Transverse colon (tissue), 4 donors: ENCODE measurements around the gene ABHD17B. TPM values are rescaled to one million over a fixed set of nuclear protein-coding genes. Genes with fewer than 3 reads are reported as not detected.

Experiments
- DNase-seq: peaks from one replicate; pipeline ENCODE4 v3.0.0-alpha.2; 2019
- H3K27ac ChIP-seq, 4 donors: fragments of 200-600 bp; sonication (generic); 2 replicates each; pipeline ENCODE4 v1.5.1; 2016 to 2018; ENCODE audit warnings: inconsistent platforms in 4 of 4
- H3K27me3 ChIP-seq: fragments of 200-600 bp; sonication (generic); 2 replicates; pipeline ENCODE4 v1.5.1; 2017; ENCODE audit warnings: inconsistent platforms
- H3K36me3 ChIP-seq, 4 donors: fragments of 200-600 bp; sonication (generic); 2 replicates each; pipeline ENCODE4 v1.5.1; 2017 to 2019; ENCODE audit warnings: inconsistent platforms in 4 of 4
- H3K4me1 ChIP-seq, 4 donors: fragments of 200-600 bp; sonication (generic); 2 replicates each; pipeline ENCODE4 v1.5.1; 2017 to 2020; ENCODE audit warnings: inconsistent platforms in 4 of 4
- H3K4me3 ChIP-seq, 4 donors: fragments of 200-600 bp; sonication (generic); 1 replicate in 1 of 4; 2 replicates in 3 of 4; pipeline versions ENCODE4 v1.5.1 to v1.6.1; 2017 to 2019; ENCODE audit warnings: inconsistent platforms in 4 of 4
- H3K9me3 ChIP-seq, 2 donors: fragments of 200-600 bp; sonication (generic); 2 replicates each; pipeline ENCODE4 v1.5.1; 2017 to 2019; ENCODE audit warnings: inconsistent platforms in 2 of 2
- EP300 ChIP-seq: sonication (generic); formaldehyde crosslinking; IDR thresholded peaks from one replicate; pipeline ENCODE4 v1.6.1; 2017; ENCODE audit warnings: antibody characterized with exemption, low read depth
- POLR2A ChIP-seq: fragments of 450-650 bp; IDR thresholded peaks from one replicate; pipeline ENCODE4 v1.6.1; 2016; ENCODE audit warnings: antibody characterized with exemption, mild to moderate bottlenecking, moderate library complexity
- POLR2AphosphoS5 ChIP-seq, 3 donors: sonication (generic); formaldehyde crosslinking; IDR thresholded peaks; one replicate each; pipeline ENCODE4 v1.6.1; 2016; ENCODE audit warnings: antibody characterized with exemption in 3 of 3
- WGBS, 2 donors: methylation state at CpG; one replicate each; pipeline ENCODE4 v1.1.5; 2018; ENCODE audit warnings: low coverage in 1 of 2; 5-methylcytosine and 5-hydroxymethylcytosine counted together
- in situ Hi-C, 4 donors: fragments of 200-750 bp; cut with MboI; loops; one replicate each; pipeline versions ENCODE4 v1.15.0 to v1.15.1; 2017; ENCODE audit warnings: low sequenced_read_pairs in 3 of 4, low pct_ligation_motif_present in 1 of 4, low pct_unique_long_range_greater_than_20kb in 1 of 4
- intact Hi-C: fragments of 100-400 bp; cut with DNase I; formaldehyde crosslinking; loops from one replicate; pipeline ENCODE4 v1.15.1; 2023; ENCODE audit warnings: low total_unique reads
- total RNA-seq, 4 donors: library from RNA; depleted of rRNA; stranded (reverse); fragments of >200 nt; gene quantifications; one replicate each; pipeline ENCODE4 v1.1.0, GENCODE V29; 2016
- TF ChIP-seq, protein P1 (sequence below), 5 experiments: fragments of 200-600 bp in 3 of 5; fragments of 450-650 bp in 2 of 5; sonication (generic) in 3 of 5; IDR thresholded peaks; 1 replicate in 2 of 5; 2 replicates in 3 of 5; pipeline ENCODE4 v1.5.1; 2016 to 2017; ENCODE audit warnings: antibody characterized with exemption in 5 of 5, inconsistent platforms in 3 of 5, mild to moderate bottlenecking in 2 of 5, moderate library complexity in 1 of 5

The ABHD17B gene
- total RNA-seq, 4 donors from 2014 or later = 4.6 to 37.0 (median 21.5) TPM

DNA sequence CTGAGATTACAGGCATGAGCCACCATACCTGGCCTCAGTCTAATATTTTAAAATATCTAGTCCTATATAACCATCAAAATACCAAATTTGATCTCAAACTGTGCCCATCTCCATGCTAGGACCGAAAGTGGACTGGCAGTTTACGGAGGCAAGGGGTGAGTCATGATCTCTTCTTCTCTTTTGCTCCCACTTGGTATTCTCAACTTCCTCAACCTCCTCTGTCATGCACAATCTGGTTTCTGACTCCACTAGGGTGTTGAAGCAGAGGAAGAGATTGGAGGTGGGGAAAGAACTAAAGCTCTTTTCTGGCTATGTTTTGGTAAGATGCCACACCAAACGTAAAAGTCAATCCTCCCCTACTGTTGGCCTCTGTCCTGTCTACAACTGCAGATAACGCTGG, 86.7 kb downstream of the ABHD17B start:
- no peaks in the 10 kb centered on the region for H3K4me1 ChIP-seq
- WGBS, 2 donors = 78 to 92% methylated on average over 2 to 4 of the region's 4 CpGs
- no peaks in the 10 kb centered on the region for H3K9me3 ChIP-seq
- intact Hi-C loops = no loop called here
- no peaks in the 10 kb centered on the region for H3K27me3 ChIP-seq
- H3K4me3 ChIP-seq = no peak overlapping the region
- H3K36me3 ChIP-seq = no peaks in the 10 kb centered on the region
- in situ Hi-C loops = loop anchor here (25.0 kb wide), 5 partner anchors 163 to 763 kb away; no protein-coding TSS in a partner anchor
- DNase-seq = no peak
- H3K27ac ChIP-seq = no peak overlapping the region
- TF ChIP-seq EP300 (no peak), POLR2AphosphoS5 (IDR thresholded peaks at IDR 0.05) (no peak)

DNA sequence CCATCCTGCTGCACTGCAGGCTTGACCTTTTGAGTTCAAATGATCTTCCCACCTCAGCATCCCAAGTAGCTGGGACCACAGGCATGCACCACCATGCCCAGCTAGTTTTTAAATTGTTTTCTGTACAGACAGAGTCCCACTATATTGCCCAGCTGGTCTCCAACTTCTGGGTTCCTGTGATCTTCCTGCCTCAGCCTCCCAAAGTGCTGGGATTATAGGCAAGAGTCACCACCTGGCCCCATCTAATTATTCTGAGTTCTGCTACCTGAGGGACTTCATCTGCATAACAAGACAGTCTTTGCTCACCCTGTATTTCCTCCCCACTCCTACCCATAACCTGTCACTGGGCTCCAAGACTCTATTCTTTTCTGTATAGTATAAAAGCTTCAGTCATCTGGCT, 88.1 kb downstream of the ABHD17B start:
- intact Hi-C loops = no loop called here

DNA sequence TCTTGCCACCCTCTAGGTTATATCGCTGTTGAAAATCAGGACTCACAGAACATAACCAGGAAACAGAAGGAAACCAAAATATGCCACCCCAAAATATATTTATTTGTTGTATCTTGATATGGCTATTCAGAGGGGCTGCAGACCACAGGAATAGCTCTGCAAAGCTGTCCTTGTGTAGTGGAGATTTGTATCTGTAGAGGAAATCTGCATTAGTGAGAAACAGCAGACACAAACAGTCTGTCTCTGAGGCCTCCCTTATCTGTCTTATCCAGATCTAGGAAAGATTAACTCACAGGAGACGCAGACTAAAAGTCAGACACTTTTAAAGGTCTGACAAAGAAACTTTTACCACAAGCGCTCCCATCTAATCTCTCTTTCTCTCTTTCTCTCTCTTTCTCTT, 88.5 kb downstream of the ABHD17B start:
- no peaks in the 10 kb centered on the region for H3K36me3 ChIP-seq
- H3K4me1 ChIP-seq = no peaks in the 10 kb centered on the region
- no peak for DNase-seq
- TF ChIP-seq POLR2AphosphoS5 (IDR thresholded peaks at IDR 0.05) (no peak), POLR2A (no peak), EP300 (no peak)
- TF ChIP-seq, protein P1, sequence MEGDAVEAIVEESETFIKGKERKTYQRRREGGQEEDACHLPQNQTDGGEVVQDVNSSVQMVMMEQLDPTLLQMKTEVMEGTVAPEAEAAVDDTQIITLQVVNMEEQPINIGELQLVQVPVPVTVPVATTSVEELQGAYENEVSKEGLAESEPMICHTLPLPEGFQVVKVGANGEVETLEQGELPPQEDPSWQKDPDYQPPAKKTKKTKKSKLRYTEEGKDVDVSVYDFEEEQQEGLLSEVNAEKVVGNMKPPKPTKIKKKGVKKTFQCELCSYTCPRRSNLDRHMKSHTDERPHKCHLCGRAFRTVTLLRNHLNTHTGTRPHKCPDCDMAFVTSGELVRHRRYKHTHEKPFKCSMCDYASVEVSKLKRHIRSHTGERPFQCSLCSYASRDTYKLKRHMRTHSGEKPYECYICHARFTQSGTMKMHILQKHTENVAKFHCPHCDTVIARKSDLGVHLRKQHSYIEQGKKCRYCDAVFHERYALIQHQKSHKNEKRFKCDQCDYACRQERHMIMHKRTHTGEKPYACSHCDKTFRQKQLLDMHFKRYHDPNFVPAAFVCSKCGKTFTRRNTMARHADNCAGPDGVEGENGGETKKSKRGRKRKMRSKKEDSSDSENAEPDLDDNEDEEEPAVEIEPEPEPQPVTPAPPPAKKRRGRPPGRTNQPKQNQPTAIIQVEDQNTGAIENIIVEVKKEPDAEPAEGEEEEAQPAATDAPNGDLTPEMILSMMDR (IDR thresholded peaks at IDR 0.05) = no peak
- in situ Hi-C loops = loop anchor here (25.0 kb wide), 5 partner anchors 165 to 765 kb away; no protein-coding TSS in a partner anchor
- 74 to 90% methylated on average over 3 of the region's 3 CpGs for WGBS, 2 donors
- H3K9me3 ChIP-seq = no peaks in the 10 kb centered on the region
- intact Hi-C loops = no loop called here
- no peaks in the 10 kb centered on the region for H3K27me3 ChIP-seq
- no peak overlapping the region for H3K27ac ChIP-seq
- no peak overlapping the region for H3K4me3 ChIP-seq

More for the DNA sequence above, 88.1 kb downstream of the ABHD17B start:
- in situ Hi-C loops = loop anchor here (25.0 kb wide), 5 partner anchors 164 to 764 kb away; no protein-coding TSS in a partner anchor
- Histone ChIP-seq H3K9me3 (no peaks in the 10 kb centered on the region), H3K27ac (no peak overlapping the region), H3K4me1 (no peaks in the 10 kb centered on the region), H3K36me3 (no peaks in the 10 kb centered on the region), H3K4me3 (no peak overlapping the region), H3K27me3 (no peaks in the 10 kb centered on the region)
- DNase-seq = no peak
- no peak for TF ChIP-seq POLR2A
- TF ChIP-seq EP300 = no peak
- TF ChIP-seq, protein P1 (IDR thresholded peaks at IDR 0.05) = no peak
- TF ChIP-seq POLR2AphosphoS5 (IDR thresholded peaks at IDR 0.05) = no peak

DNA sequence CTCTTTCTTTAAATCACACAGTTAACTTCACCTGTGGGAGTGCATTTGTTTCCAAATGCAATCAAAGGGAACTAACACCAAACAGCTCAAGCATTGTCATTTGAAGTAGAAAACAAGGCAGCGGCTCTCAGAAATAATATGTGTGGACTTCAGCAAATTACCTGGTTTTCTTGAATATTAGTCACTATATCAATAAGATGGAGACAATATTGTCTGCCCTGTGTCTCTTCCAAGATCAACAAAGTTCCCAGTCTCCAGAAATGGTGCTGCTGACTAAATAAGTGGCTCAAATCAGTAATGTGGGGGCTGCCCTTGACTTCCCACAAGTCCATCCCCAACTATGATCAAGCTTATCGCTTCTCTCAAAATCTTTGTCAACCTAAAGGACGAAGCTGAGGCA, 89.6 kb downstream of the ABHD17B start:
- DNase-seq = no peak
- 87% methylated on average over 3 of the region's 3 CpGs for WGBS, 2 donors
- H3K27ac ChIP-seq = no peak overlapping the region
- in situ Hi-C loops (loop anchor here (25.0 kb wide), 5 partner anchors 166 to 766 kb away; no protein-coding TSS in a partner anchor), intact Hi-C loops (no loop called here)
- H3K9me3 ChIP-seq = no peaks in the 10 kb centered on the region
- H3K36me3 ChIP-seq = no peaks in the 10 kb centered on the region
- TF ChIP-seq, protein P1 (IDR thresholded peaks at IDR 0.05) = no peak
- TF ChIP-seq POLR2A = no peak
- TF ChIP-seq POLR2AphosphoS5 (IDR thresholded peaks at IDR 0.05) = no peak
- TF ChIP-seq EP300 = no peak
- H3K4me3 ChIP-seq = no peak overlapping the region
- peaks cover 0 to 6% (median 0%) of the 10 kb centered on the region in 4 donors for H3K4me1 ChIP-seq
- no peaks in the 10 kb centered on the region for H3K27me3 ChIP-seq
